Activated CD4-positive, alpha-beta memory T cell treated with anti-CD3 and anti-CD28 coated beads for 36 hours (primary cell): Measurements from ENCODE around the gene LIMD2. TPM values are rescaled to one million over a fixed set of nuclear protein-coding genes. Genes with fewer than 3 reads are reported as not detected.
"Not testable (repeated sequence)": the region's sequence is repeated elsewhere in the genome, so short reads cannot be mapped to it uniquely, and the experiment has no call there.

ENCODE experiments used
- CTCF ChIA-PET: fragments of 350-600 bp; sonication (Branson Sonifier 250); formaldehyde crosslinking; loops from one replicate; lab custom pipeline; 2021; ENCODE audit warnings: antibody characterized with exemption, inconsistent platforms; lab: Charles Lee
- POLR2A ChIA-PET: fragments of 350-600 bp; sonication (Branson Sonifier 250); formaldehyde crosslinking; loops from one replicate; lab custom pipeline; 2021; ENCODE audit warnings: antibody characterized with exemption; lab: Charles Lee
- DNase-seq: peaks from one replicate; pipeline ENCODE4 v3.0.0-alpha.2; 2020
- H3K27ac Mint-ChIP-seq: one replicate; pipeline ENCODE4 v1.8.0; 2021; ENCODE audit warnings: mixed read lengths
- H3K27me3 Mint-ChIP-seq: one replicate; pipeline ENCODE4 v1.8.0; 2021; ENCODE audit warnings: mixed read lengths
- H3K36me3 Mint-ChIP-seq: one replicate; pipeline ENCODE4 v1.8.0; 2021; ENCODE audit warnings: mixed read lengths
- H3K4me1 Mint-ChIP-seq: one replicate; pipeline ENCODE4 v1.8.0; 2021; ENCODE audit warnings: low read depth, mixed read lengths
- H3K4me3 Mint-ChIP-seq: one replicate; pipeline ENCODE4 v1.8.0; 2021; ENCODE audit warnings: mild to moderate bottlenecking, mixed read lengths
- H3K9me3 Mint-ChIP-seq: one replicate; pipeline ENCODE4 v1.8.0; 2021; ENCODE audit warnings: mixed read lengths
- intact Hi-C: fragments of 100-400 bp; cut with micrococcal nuclease; formaldehyde crosslinking; loops from one replicate; pipeline ENCODE4 v1.15.1; 2023
- total RNA-seq, 2 experiments: library from RNA; stranded (reverse); gene quantifications; one replicate each; pipeline ENCODE4 v1.2.3, GENCODE V29; 2021

The LIMD2 gene
- total RNA-seq: 100 to 1,000 TPM; 146 to 150 TPM

- H3K36me3 Mint-ChIP-seq: peaks cover 29% of the 10 kb centered on the region
- H3K27me3 Mint-ChIP-seq: no peaks in the 10 kb centered on the region
- H3K9me3 Mint-ChIP-seq: no peaks in the 10 kb centered on the region
- peak within 1 kb of the TSS; percentile 96 for H3K27ac Mint-ChIP-seq
- ChIA-PET POLR2A (interaction anchor here (0.7 to 3.6 kb wide), 5 partner anchors 11 to 149 kb away, joined by 3 to 19 read pairs (median 5); partner anchors contain the start of genes CCDC47, DCAF7 and DDX42), CTCF (interaction anchor here (1.3 kb wide), 1 partner anchor 74 kb away, joined by 3 read pairs; the partner anchor contains the start of gene DDX42)
- intact Hi-C loops: loop anchor here (1.0 to 5.0 kb wide), 5 partner anchors 127 to 807 kb away; partner anchors contain the start of genes CEP95, CYB561, DDX5 and FTSJ3
- peak; percentile 85 for DNase-seq
- H3K4me1 Mint-ChIP-seq: peaks cover 67% of the 10 kb centered on the region
- peak within 1 kb of the TSS; percentile 88 for H3K4me3 Mint-ChIP-seq
Measured at GRCh38 chr17:63699638-63700527, at the start of gene LIMD2. TSS of gene LIMD2 (minus strand) at chr17:63700125. CDS start at chr17:63699298, 827 bp downstream.

GRCh38 chr17:63741408-63742173, 41.7 kb upstream of the LIMD2 start, which contains the start of gene STRADA:
TSS of gene STRADA (minus strand) at chr17:63741799. CDS start at chr17:63728369, 13,430 bp downstream.
- H3K4me1 Mint-ChIP-seq: peaks cover 23% of the 10 kb centered on the region
- POLR2A ChIA-PET: interaction anchor here (0.9 to 2.1 kb wide), 18 partner anchors 9 to 130 kb away, joined by 3 to 34 read pairs (median 5); partner anchors contain the start of genes CCDC47, DDX42, LIMD2 and MAP3K3

DNA sequence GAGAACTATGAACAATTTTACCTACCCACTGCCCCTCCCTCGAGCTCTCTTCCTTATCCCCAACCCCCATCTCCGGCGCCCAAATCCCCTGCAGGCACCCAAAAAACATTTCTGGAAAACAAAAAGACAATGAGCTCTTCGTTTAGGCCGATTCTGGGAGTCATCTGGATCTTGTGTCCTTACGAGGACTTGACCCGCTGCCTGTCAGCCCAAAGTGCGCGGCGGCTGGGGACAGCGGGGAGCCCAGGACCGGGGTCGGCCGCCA, 41.1 kb upstream of the LIMD2 start:
- ChIA-PET CTCF (no interaction called here), POLR2A (interaction anchor here (0.7 to 1.6 kb wide), 7 partner anchors 11 to 46 kb away, joined by 3 to 8 read pairs (median 3); partner anchors contain the start of genes CCDC47 and DDX42)
- H3K27ac Mint-ChIP-seq: peak overlapping the region; percentile 98
- H3K36me3 Mint-ChIP-seq: peaks cover 11% of the 10 kb centered on the region
- intact Hi-C loops: loop anchor here (1.0 to 10.0 kb wide), 5 partner anchors 32 to 284 kb away; partner anchors contain the start of genes CCDC47, FTSJ3, ICAM2 and MAP3K3
- no peaks in the 10 kb centered on the region for H3K27me3 Mint-ChIP-seq
- H3K9me3 Mint-ChIP-seq: no peaks in the 10 kb centered on the region
- H3K4me1 Mint-ChIP-seq: peaks cover 23% of the 10 kb centered on the region
- DNase-seq: no peak
- H3K4me3 Mint-ChIP-seq: peak overlapping the region; percentile 91

More at GRCh38 chr17:63741408-63742173, 41.7 kb upstream of the LIMD2 start, which contains the start of gene STRADA:
- Mint-ChIP-seq H3K4me3 (peak within 1 kb of the TSS; percentile 91), H3K27ac (peak within 1 kb of the TSS; percentile 98), H3K27me3 (no peaks in the 10 kb centered on the region), H3K9me3 (no peaks in the 10 kb centered on the region), H3K36me3 (peaks cover 13% of the 10 kb centered on the region)
- DNase-seq: peak; percentile 100
- intact Hi-C loops: loop anchor here (1.0 to 10.0 kb wide), 6 partner anchors 32 to 283 kb away; partner anchors contain the start of genes CCDC47, FTSJ3, ICAM2 and MAP3K3
- CTCF ChIA-PET: interaction anchor here (0.8 to 1.5 kb wide), 7 partner anchors 32 to 120 kb away, joined by 3 to 9 read pairs (median 3); partner anchors contain the start of genes CCDC47, DDX42 and MAP3K3

GRCh38 chr17:63740464-63741142, 40.7 kb upstream of the LIMD2 start:
- H3K9me3 Mint-ChIP-seq: no peaks in the 10 kb centered on the region
- POLR2A ChIA-PET: interaction anchor here (0.7 to 1.6 kb wide), 7 partner anchors 12 to 46 kb away, joined by 3 to 8 read pairs (median 3); partner anchors contain the start of genes CCDC47 and DDX42
- peak overlapping the region; percentile 98 for H3K27ac Mint-ChIP-seq
- no peaks in the 10 kb centered on the region for H3K27me3 Mint-ChIP-seq
- DNase-seq: no peak
- H3K4me1 Mint-ChIP-seq: peaks cover 23% of the 10 kb centered on the region
- H3K4me3 Mint-ChIP-seq: peak overlapping the region; percentile 91
- peaks cover 6% of the 10 kb centered on the region for H3K36me3 Mint-ChIP-seq
- CTCF ChIA-PET: no interaction called here
- intact Hi-C loops: loop anchor here (1.0 to 10.0 kb wide), 5 partner anchors 33 to 284 kb away; partner anchors contain the start of genes CCDC47, FTSJ3, ICAM2 and MAP3K3

GRCh38 chr17:63735691-63736090, 35.8 kb upstream of the LIMD2 start:
- intact Hi-C loops: no loop called here
- Mint-ChIP-seq H3K27me3 (no peaks in the 10 kb centered on the region), H3K36me3 (peaks cover 3% of the 10 kb centered on the region), H3K27ac (no peak overlapping the region), H3K9me3 (no peaks in the 10 kb centered on the region), H3K4me3 (no peak overlapping the region), H3K4me1 (peaks cover 21% of the 10 kb centered on the region)
- POLR2A ChIA-PET: no interaction called here
- DNase-seq: no peak
- CTCF ChIA-PET: interaction anchor here (0.8 kb wide), 1 partner anchor 26 kb away, joined by 6 read pairs; no protein-coding TSS in a partner anchor

- DNase-seq: no peak
- H3K36me3 Mint-ChIP-seq: peaks cover 20% of the 10 kb centered on the region
- ChIA-PET CTCF (interaction anchor here (1.2 to 1.3 kb wide), 2 partner anchors 12 to 25 kb away, joined by 3 to 4 read pairs; no protein-coding TSS in a partner anchor), POLR2A (no interaction called here)
- intact Hi-C loops: no loop called here
- H3K27ac Mint-ChIP-seq: no peak overlapping the region
- no peaks in the 10 kb centered on the region for H3K27me3 Mint-ChIP-seq
- no peaks in the 10 kb centered on the region for H3K9me3 Mint-ChIP-seq
- peaks cover 2% of the 10 kb centered on the region for H3K4me1 Mint-ChIP-seq
- H3K4me3 Mint-ChIP-seq: no peak overlapping the region
Measured at GRCh38 chr17:63722403-63722802, 22.5 kb upstream of the LIMD2 start.

- H3K36me3 Mint-ChIP-seq, H3K27ac Mint-ChIP-seq, H3K4me3 Mint-ChIP-seq, H3K9me3 Mint-ChIP-seq, DNase-seq, H3K27me3 Mint-ChIP-seq, H3K4me1 Mint-ChIP-seq, intact Hi-C loops: not testable (repeated sequence)
- CTCF ChIA-PET: interaction anchor here (0.6 kb wide), 1 partner anchor 18 kb away, joined by 3 read pairs; no protein-coding TSS in a partner anchor
- POLR2A ChIA-PET: interaction anchor here (0.6 to 1.2 kb wide), 2 partner anchors 15 to 60 kb away, joined by 3 read pairs; no protein-coding TSS in a partner anchor
Measured at GRCh38 chr17:63720194-63720593, 20.3 kb upstream of the LIMD2 start.

- Mint-ChIP-seq H3K4me3 (no peak overlapping the region), H3K27me3 (no peaks in the 10 kb centered on the region), H3K4me1 (no peaks in the 10 kb centered on the region), H3K9me3 (no peaks in the 10 kb centered on the region), H3K36me3 (peaks cover 9% of the 10 kb centered on the region), H3K27ac (no peak overlapping the region)
- no peak for DNase-seq
- ChIA-PET CTCF (no interaction called here), POLR2A (interaction anchor here (0.6 kb wide), 1 partner anchor 20 kb away, joined by 6 read pairs; no protein-coding TSS in a partner anchor)
- intact Hi-C loops: no loop called here
Measured at GRCh38 chr17:63718988-63719387, 19.1 kb upstream of the LIMD2 start.

GRCh38 chr17:63716426-63716825, 16.5 kb upstream of the LIMD2 start:
- H3K27me3 Mint-ChIP-seq: no peaks in the 10 kb centered on the region
- POLR2A ChIA-PET: no interaction called here
- H3K27ac Mint-ChIP-seq: no peak overlapping the region
- H3K4me1 Mint-ChIP-seq: no peaks in the 10 kb centered on the region
- H3K4me3 Mint-ChIP-seq: no peak overlapping the region
- peaks cover 12% of the 10 kb centered on the region for H3K36me3 Mint-ChIP-seq
- H3K9me3 Mint-ChIP-seq: no peaks in the 10 kb centered on the region
- no peak for DNase-seq
- CTCF ChIA-PET: interaction anchor here (0.7 kb wide), 1 partner anchor 278 kb away, joined by 3 read pairs; no protein-coding TSS in a partner anchor
- intact Hi-C loops: no loop called here

GRCh38 chr17:63714550-63715277, 14.8 kb upstream of the LIMD2 start:
- Mint-ChIP-seq H3K4me1 (peaks cover 8% of the 10 kb centered on the region), H3K27me3 (no peaks in the 10 kb centered on the region), H3K9me3 (no peaks in the 10 kb centered on the region), H3K27ac (no peak overlapping the region), H3K4me3 (no peak overlapping the region), H3K36me3 (peaks cover 20% of the 10 kb centered on the region)
- CTCF ChIA-PET: interaction anchor here (0.9 to 3.0 kb wide), 2 partner anchors 13 to 103 kb away, joined by 5 to 11 read pairs; no protein-coding TSS in a partner anchor
- POLR2A ChIA-PET: no interaction called here
- intact Hi-C loops: no loop called here
- DNase-seq: no peak
